ENCODE data around the gene PARG. TPM values are rescaled to one million over a fixed set of nuclear protein-coding genes. Genes with fewer than 3 reads are reported as not detected.
"Not testable (repeated sequence)": the region's sequence is repeated elsewhere in the genome, so short reads cannot be mapped to it uniquely, and the experiment has no call there.

The PARG gene
- total RNA-seq, 1 experiment from 2014 or later = 69.7 TPM

DNA sequence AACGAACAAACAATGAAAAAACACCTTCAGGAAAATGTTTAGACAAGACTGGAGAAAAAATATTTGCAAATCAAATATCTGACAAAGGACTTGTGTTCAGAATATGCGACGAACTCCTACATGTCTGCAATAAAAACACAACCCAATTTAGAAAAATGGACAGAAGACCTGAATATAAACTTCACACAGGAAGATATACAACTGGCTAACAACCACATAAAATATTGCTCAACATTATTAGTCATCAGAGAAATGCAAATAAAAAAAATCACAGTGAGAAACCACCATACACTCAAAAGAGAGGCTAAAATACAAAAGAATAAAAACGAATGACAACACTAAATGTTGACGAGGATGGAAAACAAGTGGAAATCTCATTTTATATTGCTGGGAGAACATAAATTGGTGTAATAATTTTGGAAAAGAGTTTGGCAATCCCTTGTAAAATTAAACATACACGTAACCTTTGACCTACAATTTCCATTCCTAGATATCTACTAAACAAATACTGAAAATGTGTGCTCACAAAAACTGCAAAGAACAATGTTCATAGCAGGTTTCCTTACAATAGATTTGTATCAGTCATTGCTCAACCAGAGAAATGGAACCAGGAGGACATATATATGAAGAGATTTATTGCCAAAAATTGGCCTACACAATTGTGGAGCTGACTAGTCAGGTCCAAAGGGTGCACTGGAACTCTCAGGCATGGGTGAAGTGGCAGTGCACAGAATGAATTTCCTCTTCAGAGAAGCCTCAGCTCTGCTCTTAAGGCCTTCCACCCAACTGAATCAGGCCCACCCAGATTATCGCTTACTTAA is 96.8 kb downstream of the PARG start:
- ChIA-PET CTCF (no interaction called here), POLR2A (no interaction called here)
- H3K4me1 ChIP-seq = peaks cover 11% of the 10 kb centered on the region
- intact Hi-C loops (cut with micrococcal nuclease; ENCODE audit: unreplicated experiment) = loop anchor here (1.0 kb wide), 1 partner anchor 8 kb away; no protein-coding TSS in a partner anchor
- H3K9me3 ChIP-seq = no peaks in the 10 kb centered on the region
- no peak overlapping the region for H3K4me3 ChIP-seq (ENCODE audit: low read depth, low read length)
- H3K27me3 Mint-ChIP-seq (ENCODE audit: insufficient read depth, unreplicated experiment) = no peaks in the 10 kb centered on the region
- no TSS peak for BruUV-seq (replicated peaks)
- H3K27ac Mint-ChIP-seq (ENCODE audit: unreplicated experiment) = peak overlapping the region; percentile 67
- H3K4me1 Mint-ChIP-seq (ENCODE audit: low read depth, unreplicated experiment) = peaks cover 14% of the 10 kb centered on the region
- H3K36me3 Mint-ChIP-seq (ENCODE audit: insufficient read depth, unreplicated experiment) = peaks cover 52% of the 10 kb centered on the region
- H3K36me3 ChIP-seq (ENCODE audit: control insufficient read depth, insufficient read depth, low read length) = peaks cover 4% of the 10 kb centered on the region
- peak; percentile 54 to 56 for DNase-seq
- H3K27me3 ChIP-seq (replicated peaks; ENCODE audit: control insufficient read depth, insufficient read depth, low read length) = no peaks in the 10 kb centered on the region
- peak overlapping the region; percentile 26 for H3K4me3 Mint-ChIP-seq (ENCODE audit: unreplicated experiment)
- TF ChIP-seq, protein P1, sequence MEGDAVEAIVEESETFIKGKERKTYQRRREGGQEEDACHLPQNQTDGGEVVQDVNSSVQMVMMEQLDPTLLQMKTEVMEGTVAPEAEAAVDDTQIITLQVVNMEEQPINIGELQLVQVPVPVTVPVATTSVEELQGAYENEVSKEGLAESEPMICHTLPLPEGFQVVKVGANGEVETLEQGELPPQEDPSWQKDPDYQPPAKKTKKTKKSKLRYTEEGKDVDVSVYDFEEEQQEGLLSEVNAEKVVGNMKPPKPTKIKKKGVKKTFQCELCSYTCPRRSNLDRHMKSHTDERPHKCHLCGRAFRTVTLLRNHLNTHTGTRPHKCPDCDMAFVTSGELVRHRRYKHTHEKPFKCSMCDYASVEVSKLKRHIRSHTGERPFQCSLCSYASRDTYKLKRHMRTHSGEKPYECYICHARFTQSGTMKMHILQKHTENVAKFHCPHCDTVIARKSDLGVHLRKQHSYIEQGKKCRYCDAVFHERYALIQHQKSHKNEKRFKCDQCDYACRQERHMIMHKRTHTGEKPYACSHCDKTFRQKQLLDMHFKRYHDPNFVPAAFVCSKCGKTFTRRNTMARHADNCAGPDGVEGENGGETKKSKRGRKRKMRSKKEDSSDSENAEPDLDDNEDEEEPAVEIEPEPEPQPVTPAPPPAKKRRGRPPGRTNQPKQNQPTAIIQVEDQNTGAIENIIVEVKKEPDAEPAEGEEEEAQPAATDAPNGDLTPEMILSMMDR (IDR thresholded peaks at IDR 0.05; ENCODE audit: insufficient read depth in 1 of 2, low read depth in 1 of 2, low read length in 1 of 2, severe bottlenecking in 1 of 2, unreplicated experiment in 1 of 2) = no peak
- no peaks in the 10 kb centered on the region for H3K9me3 Mint-ChIP-seq (ENCODE audit: unreplicated experiment)

DNA sequence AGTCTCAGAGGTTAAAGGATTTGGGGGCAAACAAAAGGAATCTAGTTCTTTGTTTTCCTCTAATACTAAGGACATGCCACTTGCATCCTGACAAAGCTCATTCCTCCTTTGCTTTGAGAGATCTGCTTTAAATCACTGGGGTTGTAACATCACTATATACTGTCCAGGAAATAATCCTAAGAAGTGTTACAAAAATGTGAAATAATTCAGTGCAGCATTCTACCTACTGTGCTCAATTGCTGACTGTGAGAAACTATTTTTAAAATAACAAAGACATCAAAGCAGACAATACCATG is 99.5 kb downstream of the PARG start:
- H3K4me1 Mint-ChIP-seq (ENCODE audit: low read depth, unreplicated experiment) = peaks cover 17% of the 10 kb centered on the region
- H3K36me3 ChIP-seq (ENCODE audit: control insufficient read depth, insufficient read depth, low read length); H3K9me3 Mint-ChIP-seq (ENCODE audit: unreplicated experiment); H3K27ac Mint-ChIP-seq (ENCODE audit: unreplicated experiment); POLR2A ChIA-PET; intact Hi-C loops (cut with micrococcal nuclease; ENCODE audit: unreplicated experiment); H3K9me3 ChIP-seq; H3K27me3 ChIP-seq (replicated peaks; ENCODE audit: control insufficient read depth, insufficient read depth, low read length); DNase-seq; H3K4me3 ChIP-seq (ENCODE audit: low read depth, low read length); H3K27me3 Mint-ChIP-seq (ENCODE audit: insufficient read depth, unreplicated experiment); CTCF ChIA-PET; BruUV-seq (replicated peaks); H3K4me3 Mint-ChIP-seq (ENCODE audit: unreplicated experiment): not testable (repeated sequence)
- H3K4me1 ChIP-seq = peaks cover 27% of the 10 kb centered on the region
- H3K36me3 Mint-ChIP-seq (ENCODE audit: insufficient read depth, unreplicated experiment) = peaks cover 74% of the 10 kb centered on the region

GRCh38 chr10:49841615-49842332 is 100.1 kb downstream of the PARG start:
- no peak overlapping the region for H3K4me3 Mint-ChIP-seq (ENCODE audit: unreplicated experiment)
- BruUV-seq (replicated peaks) = no TSS peak
- Histone ChIP-seq H3K27me3 (replicated peaks; ENCODE audit: control insufficient read depth, insufficient read depth, low read length) (no peaks in the 10 kb centered on the region), H3K36me3 (ENCODE audit: control insufficient read depth, insufficient read depth, low read length) (peaks cover 4% of the 10 kb centered on the region), H3K4me1 (peaks cover 29% of the 10 kb centered on the region), H3K9me3 (0 out of 2 replicates have a peak, but pooled peaks cover 3% of the 10 kb centered on the region), H3K4me3 (ENCODE audit: low read depth, low read length) (no peak overlapping the region)
- H3K4me1 Mint-ChIP-seq (ENCODE audit: low read depth, unreplicated experiment) = peaks cover 22% of the 10 kb centered on the region
- ChIA-PET CTCF (no interaction called here), POLR2A (no interaction called here)
- no peaks in the 10 kb centered on the region for H3K27me3 Mint-ChIP-seq (ENCODE audit: insufficient read depth, unreplicated experiment)
- TF ChIP-seq, protein P1 (IDR thresholded peaks at IDR 0.05; ENCODE audit: insufficient read depth in 1 of 2, low read depth in 1 of 2, low read length in 1 of 2, severe bottlenecking in 1 of 2, unreplicated experiment in 1 of 2) = no peak
- no peak for DNase-seq
- peaks cover 79% of the 10 kb centered on the region for H3K36me3 Mint-ChIP-seq (ENCODE audit: insufficient read depth, unreplicated experiment)
- no peaks in the 10 kb centered on the region for H3K9me3 Mint-ChIP-seq (ENCODE audit: unreplicated experiment)
- peak overlapping the region; percentile 69 for H3K27ac Mint-ChIP-seq (ENCODE audit: unreplicated experiment)
- intact Hi-C loops (cut with micrococcal nuclease; ENCODE audit: unreplicated experiment) = no loop called here

Data from Caco-2 (cell line).